A673 (cell line): Measurements from ENCODE around the gene TFCP2L1. TPM values are rescaled to one million over a fixed set of nuclear protein-coding genes. Genes with fewer than 3 reads are reported as not detected.
"Not testable (repeated sequence)": the region's sequence is repeated elsewhere in the genome, so short reads cannot be mapped to it uniquely, and the experiment has no call there.

Experiments
- Bru-seq: library from RNA; stranded (reverse); fragments of 400-500 nt; gene quantifications from one replicate; lab custom pipeline; 2021; lab: Mats Ljungman, UMichigan
- BruChase-seq, 2 experiments: library from RNA; stranded (reverse); fragments of 400-500 nt; gene quantifications; one replicate each; lab custom pipeline; 2021; lab: Mats Ljungman, UMichigan
- BruUV-seq: library from RNA; stranded (reverse); fragments of 400-500 nt; replicated peaks from 2 replicates; lab custom pipeline; 2021; lab: Mats Ljungman, UMichigan
- CTCF ChIA-PET: fragments of 300-600 bp; sonication (Branson Sonifier 250); formaldehyde crosslinking; loops from one replicate; lab custom pipeline; 2022; ENCODE audit warnings: antibody characterized with exemption; lab: Charles Lee
- POLR2A ChIA-PET: fragments of 300-600 bp; sonication (Branson Sonifier 250); formaldehyde crosslinking; loops from one replicate; lab custom pipeline; 2022; ENCODE audit warnings: antibody characterized with exemption; ENCODE audit not compliant: low non-redundant PET; lab: Charles Lee
- DNase-seq: peaks from one replicate; pipeline ENCODE4 v3.0.0-alpha.2; 2015; ENCODE audit warnings: low spot score
- H3K27ac ChIP-seq: fragments of 200-600 bp; sonication (generic); 2 replicates; pipeline ENCODE4 v1.5.1; 2016; ENCODE audit warnings: mixed run types, low read depth, mild to moderate bottlenecking, mixed read lengths, antibody characterized with exemption, low read length; ENCODE audit not compliant: poor library complexity, severe bottlenecking
- H3K27me3 ChIP-seq: fragments of 200-600 bp; sonication (generic); replicated peaks from 2 replicates; pipeline ENCODE4 v1.6.1; 2017; ENCODE audit warnings: mixed run types, low read depth, mild to moderate bottlenecking, mixed read lengths, antibody characterized with exemption, low read length; ENCODE audit not compliant: insufficient read depth, poor library complexity
- H3K36me3 ChIP-seq: fragments of 200-600 bp; sonication (generic); 2 replicates; pipeline ENCODE4 v1.6.1; 2016; ENCODE audit warnings: mixed run types, mild to moderate bottlenecking, mixed read lengths, antibody characterized with exemption, low read length; ENCODE audit not compliant: insufficient read depth, poor library complexity, severe bottlenecking
- H3K4me1 ChIP-seq: fragments of 200-600 bp; sonication (generic); 2 replicates; pipeline ENCODE4 v1.6.1; 2017; ENCODE audit warnings: mixed run types, mild to moderate bottlenecking, mixed read lengths, antibody characterized with exemption, low read length; ENCODE audit not compliant: insufficient read depth, poor library complexity, severe bottlenecking
- H3K4me3 ChIP-seq: fragments of 200-600 bp; sonication (generic); 2 replicates; pipeline ENCODE4 v1.5.1; 2016; ENCODE audit warnings: low read depth, mixed run types, mild to moderate bottlenecking, mixed read lengths, low read length; ENCODE audit not compliant: poor library complexity, severe bottlenecking
- H3K9me3 ChIP-seq: fragments of 200-600 bp; sonication (generic); 2 replicates; pipeline ENCODE4 v1.6.1; 2016; ENCODE audit warnings: mixed run types, low read depth, mild to moderate bottlenecking, mixed read lengths, antibody characterized with exemption, low read length; ENCODE audit not compliant: poor library complexity, severe bottlenecking
- EZH2 ChIP-seq: fragments of 200-600 bp; sonication (generic); IDR thresholded peaks from 2 replicates; pipeline ENCODE4 v1.6.1; 2017; ENCODE audit warnings: borderline replicate concordance, low read depth, mild to moderate bottlenecking, mixed read lengths, antibody characterized with exemption, low read length; ENCODE audit not compliant: poor library complexity, severe bottlenecking
- intact Hi-C: fragments of 100-400 bp; cut with micrococcal nuclease; formaldehyde crosslinking; loops from one replicate; pipeline ENCODE4 v1.10.0; 2022; ENCODE audit not compliant: unreplicated experiment
- long read RNA-seq: library from polyadenylated mRNA; stranded (forward); transcript quantifications from one replicate; pipeline ENCODE4 v2.0.0, GENCODE V29; 2022
- total RNA-seq: library from RNA; stranded (reverse); gene quantifications from 2 replicates; pipeline ENCODE4 v1.2.3, GENCODE V29; 2021
- TF ChIP-seq, protein P1 (sequence below): fragments of 300-800, 200-600 bp; sonication (generic); conservative IDR thresholded peaks from 2 replicates; pipeline ENCODE4 v1.5.1; 2017; ENCODE audit warnings: low read depth, mild to moderate bottlenecking, antibody characterized with exemption, low read length, moderate library complexity, mixed read lengths

The TFCP2L1 gene, protein sequence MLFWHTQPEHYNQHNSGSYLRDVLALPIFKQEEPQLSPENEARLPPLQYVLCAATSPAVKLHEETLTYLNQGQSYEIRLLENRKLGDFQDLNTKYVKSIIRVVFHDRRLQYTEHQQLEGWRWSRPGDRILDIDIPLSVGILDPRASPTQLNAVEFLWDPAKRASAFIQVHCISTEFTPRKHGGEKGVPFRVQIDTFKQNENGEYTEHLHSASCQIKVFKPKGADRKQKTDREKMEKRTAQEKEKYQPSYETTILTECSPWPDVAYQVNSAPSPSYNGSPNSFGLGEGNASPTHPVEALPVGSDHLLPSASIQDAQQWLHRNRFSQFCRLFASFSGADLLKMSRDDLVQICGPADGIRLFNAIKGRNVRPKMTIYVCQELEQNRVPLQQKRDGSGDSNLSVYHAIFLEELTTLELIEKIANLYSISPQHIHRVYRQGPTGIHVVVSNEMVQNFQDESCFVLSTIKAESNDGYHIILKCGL
- 0.04 TPM in 1 of 2 replicates, not detected in the other for total RNA-seq
- Bru-seq, nascent RNA = percentile 5 among the genes with signal in this experiment
- percentile 6 among the genes with signal in this experiment for BruChase-seq, experiment 1, labeled RNA remaining after a 2-hour chase
- BruChase-seq, experiment 2, labeled RNA remaining after a 6-hour chase = percentile 8 among the genes with signal in this experiment
- long read RNA-seq = 0 reads

DNA sequence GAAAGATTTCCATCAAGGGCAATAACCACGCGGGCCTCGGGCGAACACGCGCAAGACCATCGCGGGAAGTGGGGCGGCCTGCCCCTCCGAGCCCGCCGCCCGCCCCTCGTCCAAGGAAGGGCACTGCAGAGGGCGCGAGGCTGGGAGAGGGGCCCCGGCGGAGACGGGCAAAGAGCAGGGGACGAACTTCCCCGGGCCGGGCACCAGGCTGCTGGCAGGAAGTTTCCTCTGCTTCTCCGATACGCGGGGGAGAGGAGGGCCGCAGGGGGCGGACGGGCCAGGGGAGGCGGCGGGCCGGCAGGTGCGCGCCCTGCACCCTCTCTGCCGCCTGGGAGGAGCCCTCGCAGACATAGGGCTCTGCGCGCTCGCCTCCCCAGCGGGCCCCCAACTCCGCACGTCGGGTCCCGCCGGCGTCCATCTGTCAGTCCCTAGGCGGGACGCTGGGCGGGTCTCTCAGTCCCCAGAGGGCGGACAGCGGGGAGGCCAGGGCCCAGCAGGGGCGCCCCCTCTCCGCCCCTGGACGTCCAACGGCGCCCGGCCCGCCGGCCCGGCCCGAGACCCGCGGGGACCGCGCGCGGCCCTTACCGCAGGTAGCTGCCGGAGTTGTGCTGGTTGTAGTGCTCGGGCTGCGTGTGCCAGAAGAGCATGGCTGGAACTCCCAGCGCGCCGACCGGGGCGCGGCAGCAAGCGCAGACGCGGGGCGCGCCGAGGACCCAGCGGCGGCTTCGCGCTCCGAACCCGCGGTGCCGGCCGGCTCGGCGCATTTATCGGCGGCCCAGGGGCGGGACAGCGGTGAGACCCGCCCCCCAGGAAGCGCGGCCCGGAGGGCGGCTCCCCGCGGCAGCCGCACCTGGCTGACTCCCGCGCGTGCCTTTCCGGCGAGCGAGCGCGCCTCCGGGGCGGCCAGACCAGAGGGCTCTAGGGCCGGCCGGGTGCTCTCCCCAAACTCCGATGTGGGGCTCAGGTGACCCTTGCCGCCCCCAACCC lies at the start of gene TFCP2L1:
TSS of gene TFCP2L1 (minus strand) at position 740 of the 987 bp plus-strand sequence. CDS start at position 647, 93 bp downstream.
- no peaks in the 10 kb centered on the region for H3K9me3 ChIP-seq
- H3K4me3 ChIP-seq = peak within 1 kb of the TSS; percentile 37
- no peak within 1 kb of the TSS for H3K27ac ChIP-seq
- peak; percentile 13 for DNase-seq
- ChIA-PET POLR2A (no interaction called here), CTCF (no interaction called here)
- H3K27me3 ChIP-seq = peaks cover 44% of the 10 kb centered on the region
- TF ChIP-seq, protein P1, sequence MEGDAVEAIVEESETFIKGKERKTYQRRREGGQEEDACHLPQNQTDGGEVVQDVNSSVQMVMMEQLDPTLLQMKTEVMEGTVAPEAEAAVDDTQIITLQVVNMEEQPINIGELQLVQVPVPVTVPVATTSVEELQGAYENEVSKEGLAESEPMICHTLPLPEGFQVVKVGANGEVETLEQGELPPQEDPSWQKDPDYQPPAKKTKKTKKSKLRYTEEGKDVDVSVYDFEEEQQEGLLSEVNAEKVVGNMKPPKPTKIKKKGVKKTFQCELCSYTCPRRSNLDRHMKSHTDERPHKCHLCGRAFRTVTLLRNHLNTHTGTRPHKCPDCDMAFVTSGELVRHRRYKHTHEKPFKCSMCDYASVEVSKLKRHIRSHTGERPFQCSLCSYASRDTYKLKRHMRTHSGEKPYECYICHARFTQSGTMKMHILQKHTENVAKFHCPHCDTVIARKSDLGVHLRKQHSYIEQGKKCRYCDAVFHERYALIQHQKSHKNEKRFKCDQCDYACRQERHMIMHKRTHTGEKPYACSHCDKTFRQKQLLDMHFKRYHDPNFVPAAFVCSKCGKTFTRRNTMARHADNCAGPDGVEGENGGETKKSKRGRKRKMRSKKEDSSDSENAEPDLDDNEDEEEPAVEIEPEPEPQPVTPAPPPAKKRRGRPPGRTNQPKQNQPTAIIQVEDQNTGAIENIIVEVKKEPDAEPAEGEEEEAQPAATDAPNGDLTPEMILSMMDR = no peak
- TF ChIP-seq EZH2 = peak; percentile 84
- no TSS peak for BruUV-seq
- no peaks in the 10 kb centered on the region for H3K36me3 ChIP-seq
- intact Hi-C loops = no loop called here
- H3K4me1 ChIP-seq = no peaks in the 10 kb centered on the region

DNA sequence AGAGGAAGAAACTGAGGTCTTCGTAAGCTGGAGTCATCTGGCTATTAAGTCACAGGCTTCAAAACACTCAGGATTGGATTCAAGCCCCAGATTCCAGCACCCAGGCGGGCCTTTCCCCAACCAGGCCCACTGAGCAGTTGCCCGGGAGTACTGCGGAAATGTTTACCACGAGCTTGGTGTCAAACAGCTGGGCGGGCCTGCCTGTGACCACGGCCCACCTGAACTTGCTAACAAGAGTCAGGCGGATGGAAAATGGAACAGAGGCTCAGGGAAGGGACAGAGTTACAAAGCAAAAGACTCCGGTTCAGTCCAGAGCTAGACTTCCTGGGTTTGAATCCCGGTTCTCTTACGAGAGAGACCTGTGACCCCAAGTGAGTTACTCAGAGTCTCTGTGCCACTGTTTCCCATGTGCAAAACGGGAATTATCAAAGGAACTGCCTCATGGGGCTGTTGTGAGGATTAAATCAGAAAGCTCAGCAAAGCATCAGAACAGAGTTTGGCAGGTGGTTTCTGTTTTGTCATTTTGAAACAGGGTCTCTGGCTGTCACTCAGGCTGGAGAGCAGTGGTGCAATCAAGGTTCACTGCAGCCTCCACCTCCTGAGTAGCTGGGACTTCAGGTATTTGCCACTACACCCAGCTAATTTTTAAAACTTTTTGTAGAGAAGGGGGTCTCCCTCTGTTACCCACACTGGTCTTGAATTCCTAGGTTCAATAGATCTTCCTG lies 49.0 kb upstream of the TFCP2L1 start:
- CTCF ChIA-PET = no interaction called here
- no peaks in the 10 kb centered on the region for H3K36me3 ChIP-seq
- TF ChIP-seq, protein P1 = no peak
- TF ChIP-seq EZH2 = no peak
- no peaks in the 10 kb centered on the region for H3K27me3 ChIP-seq
- BruUV-seq = no TSS peak
- peaks cover 5% of the 10 kb centered on the region for H3K4me1 ChIP-seq
- H3K9me3 ChIP-seq = no peaks in the 10 kb centered on the region
- no peak overlapping the region for H3K27ac ChIP-seq
- intact Hi-C loops = no loop called here
- POLR2A ChIA-PET = no interaction called here
- DNase-seq = no peak
- H3K4me3 ChIP-seq = no peak overlapping the region

DNA sequence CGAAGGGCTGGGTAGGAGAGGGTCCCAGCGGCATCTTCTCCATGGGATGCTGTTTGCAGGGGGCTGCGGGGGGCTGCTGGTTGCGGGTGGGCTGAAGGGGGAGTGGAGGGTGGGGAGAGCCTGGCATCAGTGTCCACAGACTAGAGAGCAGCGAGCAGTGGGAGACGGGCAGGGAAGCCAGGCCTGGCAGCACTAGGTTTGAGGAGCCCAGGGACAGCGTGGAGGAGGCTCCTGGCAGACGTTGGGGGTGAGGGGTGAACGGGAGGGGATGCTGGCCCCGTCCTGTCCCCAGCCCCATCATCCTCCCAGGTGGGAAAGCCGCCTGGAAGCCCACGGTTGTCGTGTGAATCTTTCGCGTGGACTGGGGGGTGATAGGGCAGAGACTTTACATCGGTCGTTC lies 48.2 kb upstream of the TFCP2L1 start:
- no peak for DNase-seq
- ChIA-PET CTCF (no interaction called here), POLR2A (no interaction called here)
- Histone ChIP-seq H3K4me1 (peaks cover 5% of the 10 kb centered on the region), H3K27ac (no peak overlapping the region), H3K4me3 (no peak overlapping the region), H3K36me3 (no peaks in the 10 kb centered on the region), H3K27me3 (no peaks in the 10 kb centered on the region), H3K9me3 (no peaks in the 10 kb centered on the region)
- BruUV-seq = no TSS peak
- no peak for TF ChIP-seq EZH2
- TF ChIP-seq, protein P1 = no peak
- intact Hi-C loops = no loop called here

DNA sequence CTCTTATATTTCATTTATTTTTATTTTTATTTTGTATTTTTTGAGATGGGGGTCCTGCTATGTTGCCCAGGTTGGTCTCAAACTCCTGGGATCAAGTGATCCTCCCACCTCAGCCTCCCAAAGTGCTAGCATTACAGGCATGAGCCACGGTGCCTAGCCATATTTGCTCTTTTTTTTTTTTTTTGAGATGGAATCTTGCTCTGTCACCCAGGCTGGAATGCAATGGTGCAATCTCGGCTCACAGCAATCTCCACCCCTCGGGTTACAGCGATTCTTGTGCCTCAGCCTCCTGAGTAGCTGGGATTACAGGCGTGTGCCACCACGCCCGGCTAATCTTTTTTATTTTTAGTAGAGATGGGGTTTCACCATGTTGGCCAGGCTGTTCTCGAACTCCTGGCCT lies 46.3 kb upstream of the TFCP2L1 start:
- CTCF ChIA-PET, BruUV-seq, intact Hi-C loops: not testable (repeated sequence)

More for the DNA sequence above, 46.3 kb upstream of the TFCP2L1 start:
- H3K27me3 ChIP-seq, POLR2A ChIA-PET, H3K9me3 ChIP-seq, H3K4me3 ChIP-seq, H3K36me3 ChIP-seq, DNase-seq, H3K4me1 ChIP-seq, H3K27ac ChIP-seq: not testable (repeated sequence)
